CD4-positive, alpha-beta T cell (primary cell): ENCODE measurements around the gene RNF157. TPM values are rescaled to one million over a fixed set of nuclear protein-coding genes. Genes with fewer than 3 reads are reported as not detected.
A peak's percentile ranks its signal among the peaks of the same experiment; 100 is the strongest.

Experiments
- ATAC-seq: fragments of 200-7000 bp; cut with Tn5 transposase; one replicate; pipeline ENCODE4 v1.10.0; 2022; ENCODE audit warnings: mild to moderate bottlenecking; ENCODE audit not compliant: poor library complexity
- CTCF ChIA-PET: fragments of 350-600 bp; sonication (Branson Sonifier 250); formaldehyde crosslinking; loops from one replicate; lab custom pipeline; 2021; ENCODE audit warnings: antibody characterized with exemption, inconsistent platforms; lab: Charles Lee
- POLR2A ChIA-PET: fragments of 350-600 bp; sonication (Branson Sonifier 250); formaldehyde crosslinking; loops from one replicate; lab custom pipeline; 2021; ENCODE audit warnings: antibody characterized with exemption, inconsistent platforms; lab: Charles Lee
- DNase-seq, 14 experiments: peaks; one replicate each; pipeline ENCODE4 v3.0.0-alpha.2; 2013 to 2020; ENCODE audit warnings: mixed read lengths in 2 of 14
- H3K27ac ChIP-seq, 2 donors: one replicate each; pipeline versions ENCODE4 v1.5.1 to v1.7.0; 2013; ENCODE audit warnings: low read length in 2 of 2, low read depth in 1 of 2, mild to moderate bottlenecking in 1 of 2
- H3K27me3 ChIP-seq, 2 experiments: 1 replicate in 1 of 2; 2 replicates in 1 of 2; pipeline versions ENCODE4 v1.6.1 to v1.7.0; 2013; ENCODE audit warnings: low read length in 2 of 2, control low read depth in 1 of 2, mild to moderate bottlenecking in 1 of 2, moderate library complexity in 1 of 2; ENCODE audit not compliant: insufficient read depth in 2 of 2, control insufficient read depth in 1 of 2
- H3K36me3 ChIP-seq: one replicate; pipeline ENCODE4 v1.6.1; 2013; ENCODE audit warnings: low read length, control low read depth; ENCODE audit not compliant: insufficient read depth
- H3K4me1 ChIP-seq: one replicate; pipeline ENCODE4 v1.6.1; 2013; ENCODE audit warnings: low read length, control low read depth; ENCODE audit not compliant: insufficient read depth
- H3K4me3 ChIP-seq: one replicate; pipeline ENCODE4 v1.5.1; 2013; ENCODE audit warnings: mild to moderate bottlenecking, low read length, moderate library complexity
- H3K9me3 ChIP-seq, 2 experiments: 1 replicate in 1 of 2; 2 replicates in 1 of 2; pipeline versions ENCODE4 v1.6.1 to v1.7.0; 2013; ENCODE audit warnings: low read length in 2 of 2, mild to moderate bottlenecking in 2 of 2, control low read depth in 1 of 2, moderate library complexity in 1 of 2; ENCODE audit not compliant: control insufficient read depth in 1 of 2, insufficient read depth in 1 of 2
- H3K27ac Mint-ChIP-seq: one replicate; pipeline ENCODE4 v1.8.0; 2020; ENCODE audit warnings: mixed read lengths
- H3K27me3 Mint-ChIP-seq: one replicate; pipeline ENCODE4 v1.8.0; 2021; ENCODE audit warnings: mixed read lengths
- H3K36me3 Mint-ChIP-seq: one replicate; pipeline ENCODE4 v1.8.0; 2021; ENCODE audit warnings: low read depth, mixed read lengths
- H3K4me1 Mint-ChIP-seq: one replicate; pipeline ENCODE4 v1.8.0; 2021; ENCODE audit warnings: low read depth, mixed read lengths
- H3K4me3 Mint-ChIP-seq: one replicate; pipeline ENCODE4 v1.8.0; 2020; ENCODE audit warnings: mild to moderate bottlenecking, mixed read lengths
- H3K9me3 Mint-ChIP-seq: one replicate; pipeline ENCODE4 v1.8.0; 2020; ENCODE audit warnings: mixed read lengths
- intact Hi-C, 2 experiments: fragments of 100-400 bp; cut with DNase I in 1 of 2; cut with micrococcal nuclease in 1 of 2; formaldehyde crosslinking; loops; one replicate each; pipeline versions ENCODE4 v1.15.1 to v1.9.0; 2023 to 2025; cut with DNase I, micrococcal nuclease
- total RNA-seq, 174 experiments: library from RNA in 2 of 174; stranded (reverse) in 2 of 174; gene quantifications; one replicate each; pipeline ENCODE4 v1.2.3 and lab custom pipeline; 2021 to 2026
- TF ChIP-seq, protein P1 (sequence below): fragments of 200-600 bp; IDR thresholded peaks from one replicate; pipeline ENCODE4 v1.8.0; 2022; ENCODE audit warnings: antibody characterized with exemption, mild to moderate bottlenecking

Gene RNF157
- total RNA-seq, 2 experiments from 2014 or later: 18.5 to 21.1 TPM

GRCh38 chr17:76145231-76146052 is 94.9 kb downstream of the RNF157 start:
- Histone ChIP-seq H3K9me3 (peaks cover 0 to 4% of the 10 kb centered on the region in 2 experiments), H3K27ac (peak overlapping the region; percentile 84 to 92), H3K27me3 (peaks cover 5 to 6% of the 10 kb centered on the region in 2 experiments), H3K4me3 (peak overlapping the region; percentile 10), H3K4me1 (peaks cover 71% of the 10 kb centered on the region), H3K36me3 (no peaks in the 10 kb centered on the region)
- DNase-seq (peak; percentile 44 to 83 (median 56)), ATAC-seq (peak; percentile 73)
- intact Hi-C loops: no loop called here
- H3K9me3 Mint-ChIP-seq: no peaks in the 10 kb centered on the region
- H3K27me3 Mint-ChIP-seq: peaks cover 8% of the 10 kb centered on the region
- peaks cover 23% of the 10 kb centered on the region for H3K36me3 Mint-ChIP-seq
- H3K4me3 Mint-ChIP-seq: peak overlapping the region; percentile 54
- H3K27ac Mint-ChIP-seq: peak overlapping the region; percentile 97
- POLR2A ChIA-PET: interaction anchor here (0.6 to 2.8 kb wide), 21 partner anchors 9 to 134 kb away, joined by 3 to 43 read pairs (median 4); partner anchors contain the start of gene UBALD2
- peaks cover 82% of the 10 kb centered on the region for H3K4me1 Mint-ChIP-seq
- TF ChIP-seq, protein P1, sequence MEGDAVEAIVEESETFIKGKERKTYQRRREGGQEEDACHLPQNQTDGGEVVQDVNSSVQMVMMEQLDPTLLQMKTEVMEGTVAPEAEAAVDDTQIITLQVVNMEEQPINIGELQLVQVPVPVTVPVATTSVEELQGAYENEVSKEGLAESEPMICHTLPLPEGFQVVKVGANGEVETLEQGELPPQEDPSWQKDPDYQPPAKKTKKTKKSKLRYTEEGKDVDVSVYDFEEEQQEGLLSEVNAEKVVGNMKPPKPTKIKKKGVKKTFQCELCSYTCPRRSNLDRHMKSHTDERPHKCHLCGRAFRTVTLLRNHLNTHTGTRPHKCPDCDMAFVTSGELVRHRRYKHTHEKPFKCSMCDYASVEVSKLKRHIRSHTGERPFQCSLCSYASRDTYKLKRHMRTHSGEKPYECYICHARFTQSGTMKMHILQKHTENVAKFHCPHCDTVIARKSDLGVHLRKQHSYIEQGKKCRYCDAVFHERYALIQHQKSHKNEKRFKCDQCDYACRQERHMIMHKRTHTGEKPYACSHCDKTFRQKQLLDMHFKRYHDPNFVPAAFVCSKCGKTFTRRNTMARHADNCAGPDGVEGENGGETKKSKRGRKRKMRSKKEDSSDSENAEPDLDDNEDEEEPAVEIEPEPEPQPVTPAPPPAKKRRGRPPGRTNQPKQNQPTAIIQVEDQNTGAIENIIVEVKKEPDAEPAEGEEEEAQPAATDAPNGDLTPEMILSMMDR: no peak
- CTCF ChIA-PET: interaction anchor here (0.6 to 2.7 kb wide), 4 partner anchors 24 to 134 kb away, joined by 3 to 16 read pairs (median 6); no protein-coding TSS in a partner anchor

- peaks cover 72% of the 10 kb centered on the region for H3K4me1 Mint-ChIP-seq
- Histone ChIP-seq H3K27me3 (peaks cover 8 to 11% of the 10 kb centered on the region in 2 experiments), H3K4me1 (peaks cover 78% of the 10 kb centered on the region), H3K4me3 (no peak overlapping the region), H3K27ac (peak overlapping the region in 1 of 2 donors; percentile 37), H3K9me3 (peaks cover 0 to 4% of the 10 kb centered on the region in 2 experiments), H3K36me3 (no peaks in the 10 kb centered on the region)
- H3K9me3 Mint-ChIP-seq: no peaks in the 10 kb centered on the region
- peaks cover 10% of the 10 kb centered on the region for H3K27me3 Mint-ChIP-seq
- ATAC-seq (no peak), DNase-seq (no peak)
- peaks cover 5% of the 10 kb centered on the region for H3K36me3 Mint-ChIP-seq
- POLR2A ChIA-PET: interaction anchor here (1.1 to 4.1 kb wide), 6 partner anchors 9 to 266 kb away, joined by 3 to 29 read pairs (median 8); partner anchors contain the start of gene UBALD2
- TF ChIP-seq, protein P1: no peak
- CTCF ChIA-PET: interaction anchor here (1.2 to 3.2 kb wide), 4 partner anchors 21 to 137 kb away, joined by 3 to 17 read pairs (median 8); no protein-coding TSS in a partner anchor
- peak overlapping the region; percentile 97 for H3K27ac Mint-ChIP-seq
- intact Hi-C loops: loop anchor here in 1 of 2 experiments (5.0 kb wide), 1 partner anchor 125 kb away; the partner anchor contains the start of gene UBALD2
- H3K4me3 Mint-ChIP-seq: peak overlapping the region; percentile 87
These were observed 97.7 kb downstream of the RNF157 start for GRCh38 chr17:76142585-76143041.

- TF ChIP-seq, protein P1: no peak
- Mint-ChIP-seq H3K36me3 (peaks cover 4% of the 10 kb centered on the region), H3K4me3 (peak overlapping the region; percentile 87), H3K27ac (peak overlapping the region; percentile 97), H3K27me3 (peaks cover 10% of the 10 kb centered on the region), H3K4me1 (peaks cover 67% of the 10 kb centered on the region), H3K9me3 (no peaks in the 10 kb centered on the region)
- no peaks in the 10 kb centered on the region for H3K36me3 ChIP-seq
- H3K27me3 ChIP-seq: peaks cover 8 to 11% of the 10 kb centered on the region in 2 experiments
- intact Hi-C loops: loop anchor here in 1 of 2 experiments (5.0 kb wide), 1 partner anchor 125 kb away; the partner anchor contains the start of gene UBALD2
- no peak overlapping the region for H3K27ac ChIP-seq
- CTCF ChIA-PET: interaction anchor here (1.1 to 3.2 kb wide), 5 partner anchors 12 to 124 kb away, joined by 3 to 17 read pairs (median 6); no protein-coding TSS in a partner anchor
- H3K4me3 ChIP-seq: no peak overlapping the region
- DNase-seq (no peak), ATAC-seq (no peak)
- peaks cover 73% of the 10 kb centered on the region for H3K4me1 ChIP-seq
- POLR2A ChIA-PET: interaction anchor here (1.3 to 4.1 kb wide), 8 partner anchors 9 to 266 kb away, joined by 3 to 30 read pairs (median 10); partner anchors contain the start of gene UBALD2
- peaks cover 0 to 4% of the 10 kb centered on the region in 2 experiments for H3K9me3 ChIP-seq
These were observed 98.2 kb downstream of the RNF157 start for GRCh38 chr17:76142039-76142584.
